B cell (primary cell): Measurements from ENCODE around the gene DCP2. TPM values are rescaled to one million over a fixed set of nuclear protein-coding genes. Genes with fewer than 3 reads are reported as not detected.

Experiments
- ATAC-seq: fragments of 200-7000 bp; cut with Tn5 transposase; one replicate; pipeline ENCODE4 v1.10.0; 2021; ENCODE audit warnings: low read depth, mild to moderate bottlenecking, moderate number of reproducible peaks, moderate library complexity
- CTCF ChIA-PET: fragments of 350-600 bp; sonication (Branson Sonifier 250); formaldehyde crosslinking; loops from one replicate; lab custom pipeline; 2021; ENCODE audit warnings: antibody characterized with exemption, inconsistent platforms; lab: Charles Lee
- POLR2A ChIA-PET: fragments of 350-600 bp; sonication (Branson Sonifier 250); formaldehyde crosslinking; loops from one replicate; lab custom pipeline; 2021; ENCODE audit warnings: antibody characterized with exemption; lab: Charles Lee
- DNase-seq: peaks from one replicate; pipeline ENCODE4 v3.0.0; 2013
- H2AFZ ChIP-seq: 2 replicates; pipeline ENCODE4 v1.6.1; 2012; ENCODE audit warnings: mild to moderate bottlenecking, low read depth, low read length; ENCODE audit not compliant: insufficient read depth, poor library complexity, severe bottlenecking
- H3K27ac ChIP-seq, 2 donors: 1 replicate in 1 of 2; 2 replicates in 1 of 2; pipeline ENCODE4 v1.5.1; 2012 to 2013; ENCODE audit warnings: low read length in 2 of 2, mild to moderate bottlenecking in 2 of 2, moderate library complexity in 1 of 2
- H3K27me3 ChIP-seq, 4 experiments: fragments of 200-600 bp in 1 of 4; sonication (generic) in 1 of 4; replicated peaks in 1 of 4; 1 replicate in 2 of 4; 2 replicates in 2 of 4; pipeline versions ENCODE4 v1.6.1 to v1.7.0; 2013 to 2016; ENCODE audit warnings: low read length in 3 of 4, mild to moderate bottlenecking in 2 of 4, mixed read lengths in 1 of 4, moderate library complexity in 1 of 4; ENCODE audit not compliant: insufficient read depth in 4 of 4, control insufficient read depth in 3 of 4; ENCODE audit errors: control extremely low read depth in 1 of 4
- H3K36me3 ChIP-seq, 2 experiments: replicated peaks in 1 of 2; 1 replicate in 1 of 2; 2 replicates in 1 of 2; pipeline versions ENCODE4 v1.6.1 to v1.7.1; 2013; ENCODE audit warnings: low read length in 1 of 2; ENCODE audit not compliant: insufficient read depth in 2 of 2, control insufficient read depth in 1 of 2; ENCODE audit errors: control extremely low read depth in 1 of 2, extremely low read depth in 1 of 2
- H3K4me1 ChIP-seq, 2 donors: fragments of 200-600 bp in 1 of 2; sonication (generic) in 1 of 2; 1 replicate in 1 of 2; 2 replicates in 1 of 2; pipeline versions ENCODE4 v1.5.1 to v1.6.1; 2013 to 2017; ENCODE audit warnings: low read length in 2 of 2; ENCODE audit not compliant: control insufficient read depth in 2 of 2, insufficient read depth in 2 of 2
- H3K4me2 ChIP-seq: replicated peaks from 2 replicates; pipeline ENCODE3; 2012; ENCODE audit warnings: mild to moderate bottlenecking, low read depth, low read length; ENCODE audit not compliant: poor library complexity, severe bottlenecking
- H3K4me3 ChIP-seq, 5 experiments: fragments of 200-600 bp in 1 of 5; sonication (generic) in 1 of 5; 1 replicate in 3 of 5; 2 replicates in 2 of 5; pipeline versions ENCODE4 v1.5.1 to v1.7.0; 2011 to 2016; ENCODE audit warnings: low read length in 4 of 5, mild to moderate bottlenecking in 4 of 5, low read depth in 2 of 5, control low read depth in 1 of 5, moderate library complexity in 1 of 5; ENCODE audit not compliant: insufficient read depth in 1 of 5; ENCODE audit errors: control extremely low read depth in 1 of 5, extremely low read depth in 1 of 5
- H3K79me2 ChIP-seq: fragments of 200-600 bp; sonication (generic); one replicate; pipeline ENCODE4 v1.6.0; 2016; ENCODE audit warnings: low read length; ENCODE audit not compliant: control insufficient read depth, insufficient read depth
- H3K9ac ChIP-seq: fragments of 200-600 bp; sonication (generic); 2 replicates; pipeline ENCODE4 v1.6.1; 2017; ENCODE audit warnings: mild to moderate bottlenecking, low read length, moderate library complexity
- H3K9me3 ChIP-seq, 3 donors: one replicate each; pipeline versions ENCODE4 v1.6.1 to v1.7.1; 2013; ENCODE audit warnings: low read length in 2 of 3; ENCODE audit not compliant: control insufficient read depth in 2 of 3, insufficient read depth in 1 of 3; ENCODE audit errors: control extremely low read depth in 1 of 3
- H4K20me1 ChIP-seq: 2 replicates; pipeline ENCODE4 v1.6.0; 2012; ENCODE audit warnings: mild to moderate bottlenecking, low read length; ENCODE audit not compliant: insufficient read depth, control insufficient read depth, poor library complexity, severe bottlenecking
- H3K27ac Mint-ChIP-seq: one replicate; pipeline ENCODE4 v1.8.0; 2021; ENCODE audit warnings: mixed read lengths
- H3K27me3 Mint-ChIP-seq: one replicate; pipeline ENCODE4 v1.8.0; 2021; ENCODE audit warnings: mixed read lengths
- H3K4me1 Mint-ChIP-seq: one replicate; pipeline ENCODE4 v1.8.0; 2021; ENCODE audit warnings: mixed read lengths
- H3K4me3 Mint-ChIP-seq: one replicate; pipeline ENCODE4 v1.8.0; 2021; ENCODE audit warnings: mixed read lengths
- H3K9me3 Mint-ChIP-seq: one replicate; pipeline ENCODE4 v1.8.0; 2022; ENCODE audit warnings: mixed read lengths; ENCODE audit not compliant: insufficient read depth
- EZH2 ChIP-seq: IDR thresholded peaks from 2 replicates; pipeline ENCODE4 v1.6.1; 2012; ENCODE audit warnings: borderline replicate concordance, low read depth, mild to moderate bottlenecking, moderate library complexity, low read length; ENCODE audit not compliant: insufficient read depth, poor library complexity, severe bottlenecking
- WGBS: methylation state at CpG from one replicate; pipeline ENCODE4 v1.1.5; 2013; ENCODE audit warnings: missing lambda C conversion rate; ENCODE audit not compliant: insufficient coverage; 5-methylcytosine and 5-hydroxymethylcytosine counted together
- intact Hi-C: fragments of 100-400 bp; cut with micrococcal nuclease; formaldehyde crosslinking; loops from one replicate; pipeline ENCODE4 v1.10.0; 2022
- polyA plus RNA-seq: library from polyadenylated mRNA; depleted of rRNA; stranded (reverse); fragments of >200 nt; gene quantifications from 2 replicates; pipeline ENCODE4 v1.2.3, GENCODE V29; 2012
- total RNA-seq, 2 donors: library from RNA; stranded (reverse); fragments of 120-200 nt in 1 of 2; gene quantifications; 1 replicate in 1 of 2; 2 replicates in 1 of 2; pipeline versions ENCODE4 v1.2.3 to v1.2.4, GENCODE V29; 2013 to 2022
- TF ChIP-seq, protein P1 (sequence below): fragments of 200-600 bp; IDR thresholded peaks from one replicate; pipeline ENCODE4 v1.8.0; 2022; ENCODE audit warnings: antibody characterized with exemption, mild to moderate bottlenecking

Gene DCP2
- total and polyA plus RNA-seq, 2 donors (not counting 1 experiment from before 2014, with no cell fraction given), result 17.9 to 73.1 TPM

DNA sequence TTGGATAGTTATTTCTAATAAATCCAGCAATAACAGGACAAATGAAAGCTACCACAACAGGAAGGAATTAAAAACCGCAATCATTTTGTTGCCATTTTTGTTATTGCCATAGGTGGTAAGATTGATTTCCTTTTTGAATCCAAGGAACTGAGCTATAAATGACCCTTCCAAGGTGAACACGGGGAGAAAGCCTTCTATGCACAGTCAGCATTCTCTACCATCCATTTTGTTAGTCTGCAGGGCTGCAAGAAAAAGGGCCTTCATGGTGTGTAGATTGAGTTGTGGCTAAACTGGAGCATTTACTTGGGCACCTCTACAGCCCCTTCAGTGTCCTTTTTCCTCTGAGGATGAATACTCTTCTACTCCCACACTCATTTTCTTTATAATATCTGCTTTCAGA is 35.9 kb upstream of the DCP2 start:
- DNase-seq, result no peak
- Histone ChIP-seq H3K36me3 (no peaks in the 10 kb centered on the region), H3K79me2 (no peaks in the 10 kb centered on the region), H3K27ac (no peak overlapping the region), H3K4me1 (no peaks in the 10 kb centered on the region), H3K27me3 (peaks cover 0 to 3% (median 0%) of the 10 kb centered on the region in 4 experiments), H4K20me1 (no peaks in the 10 kb centered on the region), H3K9me3 (no peaks in the 10 kb centered on the region), H3K4me2 (no peak overlapping the region), H3K9ac (no peak overlapping the region), H3K4me3 (no peak overlapping the region), H2AFZ (no peak overlapping the region)
- no peak for ATAC-seq
- intact Hi-C loops, result no loop called here
- no peak for TF ChIP-seq EZH2
- TF ChIP-seq, protein P1, sequence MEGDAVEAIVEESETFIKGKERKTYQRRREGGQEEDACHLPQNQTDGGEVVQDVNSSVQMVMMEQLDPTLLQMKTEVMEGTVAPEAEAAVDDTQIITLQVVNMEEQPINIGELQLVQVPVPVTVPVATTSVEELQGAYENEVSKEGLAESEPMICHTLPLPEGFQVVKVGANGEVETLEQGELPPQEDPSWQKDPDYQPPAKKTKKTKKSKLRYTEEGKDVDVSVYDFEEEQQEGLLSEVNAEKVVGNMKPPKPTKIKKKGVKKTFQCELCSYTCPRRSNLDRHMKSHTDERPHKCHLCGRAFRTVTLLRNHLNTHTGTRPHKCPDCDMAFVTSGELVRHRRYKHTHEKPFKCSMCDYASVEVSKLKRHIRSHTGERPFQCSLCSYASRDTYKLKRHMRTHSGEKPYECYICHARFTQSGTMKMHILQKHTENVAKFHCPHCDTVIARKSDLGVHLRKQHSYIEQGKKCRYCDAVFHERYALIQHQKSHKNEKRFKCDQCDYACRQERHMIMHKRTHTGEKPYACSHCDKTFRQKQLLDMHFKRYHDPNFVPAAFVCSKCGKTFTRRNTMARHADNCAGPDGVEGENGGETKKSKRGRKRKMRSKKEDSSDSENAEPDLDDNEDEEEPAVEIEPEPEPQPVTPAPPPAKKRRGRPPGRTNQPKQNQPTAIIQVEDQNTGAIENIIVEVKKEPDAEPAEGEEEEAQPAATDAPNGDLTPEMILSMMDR, result no peak
- Mint-ChIP-seq H3K9me3 (no peaks in the 10 kb centered on the region), H3K27me3 (no peaks in the 10 kb centered on the region), H3K4me1 (no peaks in the 10 kb centered on the region), H3K27ac (no peak overlapping the region), H3K4me3 (no peak overlapping the region)
- POLR2A ChIA-PET, result no interaction called here
- WGBS, result no CpG with 5 or more reads among the region's 2 CpGs
- CTCF ChIA-PET, result interaction anchor here (1.5 kb wide), 1 partner anchor 9 kb away, joined by 3 read pairs; no protein-coding TSS in a partner anchor

DNA sequence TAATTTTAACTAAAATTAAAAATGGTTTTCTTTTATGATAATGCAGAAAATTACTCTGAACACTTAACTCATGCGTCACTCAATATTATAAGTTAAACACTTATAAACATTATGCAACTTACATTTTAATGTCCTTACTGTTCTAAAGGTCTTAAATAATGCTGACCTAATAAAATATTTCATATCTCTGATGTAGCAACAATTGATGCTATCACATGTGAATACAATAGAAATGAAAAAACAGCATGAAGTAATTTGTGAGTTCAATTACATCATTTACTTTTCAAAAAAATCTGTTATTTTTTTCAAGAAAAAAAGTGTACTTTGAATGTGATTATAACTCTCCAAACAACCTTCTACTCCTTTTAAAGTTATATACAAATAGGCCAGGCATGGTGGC is 28.1 kb upstream of the DCP2 start:
- Histone ChIP-seq H2AFZ (no peak overlapping the region), H3K4me3 (no peak overlapping the region), H3K27me3 (no peaks in the 10 kb centered on the region), H3K27ac (no peak overlapping the region), H3K79me2 (no peaks in the 10 kb centered on the region), H3K9ac (no peak overlapping the region), H4K20me1 (no peaks in the 10 kb centered on the region), H3K4me1 (no peaks in the 10 kb centered on the region), H3K9me3 (no peaks in the 10 kb centered on the region), H3K4me2 (no peak overlapping the region), H3K36me3 (no peaks in the 10 kb centered on the region)
- no CpG with 5 or more reads among the region's 1 CpG for WGBS
- H3K27ac Mint-ChIP-seq, result no peak overlapping the region
- POLR2A ChIA-PET, result no interaction called here
- CTCF ChIA-PET, result no interaction called here
- no peaks in the 10 kb centered on the region for H3K9me3 Mint-ChIP-seq
- H3K4me1 Mint-ChIP-seq, result no peaks in the 10 kb centered on the region
- DNase-seq (no peak), ATAC-seq (no peak)
- TF ChIP-seq EZH2, result no peak
- TF ChIP-seq, protein P1, result no peak
- H3K4me3 Mint-ChIP-seq, result no peak overlapping the region
- intact Hi-C loops, result no loop called here
- H3K27me3 Mint-ChIP-seq, result peaks cover 3% of the 10 kb centered on the region
